ENCODE data around the gene HS3ST5. TPM values are rescaled to one million over a fixed set of nuclear protein-coding genes. Genes with fewer than 3 reads are reported as not detected.
A peak's percentile ranks its signal among the peaks of the same experiment; 100 is the strongest.

The HS3ST5 gene
- polyA plus RNA-seq, 1 donor = 2.4 TPM

DNA sequence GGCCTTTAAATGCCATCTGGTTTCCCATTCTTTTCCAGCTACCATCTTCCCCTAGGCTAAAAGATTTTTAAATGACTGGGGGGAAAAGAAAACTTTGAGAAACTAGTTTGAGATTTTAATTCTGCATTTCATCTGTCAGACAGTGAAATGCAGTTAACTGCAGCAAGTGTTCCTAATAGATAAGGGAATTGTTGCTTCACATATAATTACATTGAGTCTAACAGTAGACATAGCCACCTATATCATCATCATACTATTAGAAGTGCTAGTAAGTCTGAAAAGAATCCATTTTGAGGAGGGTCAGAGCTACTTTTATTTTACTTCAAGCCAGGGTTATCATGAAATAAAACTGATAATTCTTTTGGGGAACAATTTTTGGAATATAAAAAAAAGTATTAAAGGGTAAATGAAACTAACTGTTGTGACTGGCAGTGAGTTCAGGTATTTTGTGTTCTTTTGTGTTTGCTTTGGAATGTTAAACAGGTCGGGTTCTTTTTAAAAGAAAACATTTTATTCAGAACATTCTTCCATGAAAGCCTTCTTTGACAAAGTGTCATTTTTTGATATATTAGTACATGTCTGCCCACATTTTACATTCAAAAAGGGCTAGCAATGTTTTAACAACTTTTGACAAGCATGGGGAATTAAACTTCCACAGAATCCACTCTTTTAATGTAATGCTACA lies 170.1 kb downstream of the HS3ST5 start:
- no peak overlapping the region for H3K27ac ChIP-seq (ENCODE audit: low read length)
- no peak for DNase-seq
- peaks cover under 1% of the 10 kb centered on the region for H3K4me1 ChIP-seq (ENCODE audit: control insufficient read depth, insufficient read depth, low read length)
- 78% methylated on average over 1 of the region's 1 CpG for WGBS (ENCODE audit: insufficient coverage, low lambda C conversion rate)
- H3K27me3 ChIP-seq (ENCODE audit: control insufficient read depth, insufficient read depth, low read length) = no peaks in the 10 kb centered on the region
- H3K4me3 ChIP-seq (ENCODE audit: low read length) = no peak overlapping the region
- no peaks in the 10 kb centered on the region for H3K9me3 ChIP-seq (ENCODE audit: control insufficient read depth, low read depth, low read length)
- no peaks in the 10 kb centered on the region for H3K36me3 ChIP-seq (ENCODE audit: control insufficient read depth, insufficient read depth, low read length)

DNA sequence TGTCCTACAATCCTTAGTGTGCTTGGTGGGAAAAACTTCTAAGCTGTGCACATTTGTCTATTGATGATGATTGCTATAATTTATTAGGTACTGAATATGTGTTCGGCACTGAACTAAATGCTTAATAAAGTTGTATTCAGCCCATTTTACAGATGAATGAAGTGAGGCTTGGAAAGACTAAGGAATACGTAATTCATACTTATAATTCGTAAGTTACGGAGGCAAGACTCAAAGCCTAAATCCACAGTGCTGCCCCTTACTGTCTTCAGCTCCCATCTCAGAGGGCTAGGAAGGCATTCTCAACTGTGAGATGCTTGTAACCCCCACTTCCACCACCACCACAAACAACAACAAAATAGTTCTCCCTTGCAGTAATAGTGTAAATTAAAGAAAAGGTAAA lies 171.3 kb downstream of the HS3ST5 start:
- 88% methylated on average over 1 of the region's 4 CpGs for WGBS (ENCODE audit: insufficient coverage, low lambda C conversion rate)
- Histone ChIP-seq H3K9me3 (ENCODE audit: control insufficient read depth, low read depth, low read length) (no peaks in the 10 kb centered on the region), H3K4me3 (ENCODE audit: low read length) (no peak overlapping the region), H3K4me1 (ENCODE audit: control insufficient read depth, insufficient read depth, low read length) (peaks cover 5% of the 10 kb centered on the region), H3K27me3 (ENCODE audit: control insufficient read depth, insufficient read depth, low read length) (no peaks in the 10 kb centered on the region), H3K27ac (ENCODE audit: low read length) (no peak overlapping the region), H3K36me3 (ENCODE audit: control insufficient read depth, insufficient read depth, low read length) (no peaks in the 10 kb centered on the region)
- no peak for DNase-seq

DNA sequence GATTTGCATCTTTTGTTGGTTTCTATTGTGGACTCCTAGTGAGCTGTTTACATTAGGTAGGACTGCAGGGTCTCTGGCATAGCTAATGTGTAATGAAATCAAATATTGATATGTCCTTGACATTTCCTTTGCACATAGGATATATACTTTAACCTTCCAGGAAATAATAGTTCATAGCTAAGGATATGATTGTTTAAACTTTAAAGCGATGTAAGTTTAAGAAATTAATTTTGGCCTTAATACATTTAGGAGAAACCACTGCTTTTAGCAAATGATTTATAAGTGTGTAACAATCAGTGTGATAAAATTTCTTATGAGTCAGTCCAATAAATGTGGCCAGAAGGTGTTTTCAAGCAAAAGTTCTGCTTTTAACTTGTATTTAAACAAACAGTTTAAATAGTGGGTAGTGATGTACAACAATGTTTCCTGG lies 171.8 kb downstream of the HS3ST5 start:
- Histone ChIP-seq H3K27me3 (ENCODE audit: control insufficient read depth, insufficient read depth, low read length) (no peaks in the 10 kb centered on the region), H3K4me3 (ENCODE audit: low read length) (no peak overlapping the region), H3K9me3 (ENCODE audit: control insufficient read depth, low read depth, low read length) (no peaks in the 10 kb centered on the region), H3K27ac (ENCODE audit: low read length) (no peak overlapping the region), H3K36me3 (ENCODE audit: control insufficient read depth, insufficient read depth, low read length) (no peaks in the 10 kb centered on the region), H3K4me1 (ENCODE audit: control insufficient read depth, insufficient read depth, low read length) (peaks cover 6% of the 10 kb centered on the region)
- DNase-seq = no peak
- WGBS (ENCODE audit: insufficient coverage, low lambda C conversion rate) = 71% methylated on average over 1 of the region's 1 CpG

- 33% methylated on average over 1 of the region's 3 CpGs for WGBS (ENCODE audit: insufficient coverage, low lambda C conversion rate)
- Histone ChIP-seq H3K9me3 (ENCODE audit: control insufficient read depth, low read depth, low read length) (no peaks in the 10 kb centered on the region), H3K27me3 (ENCODE audit: control insufficient read depth, insufficient read depth, low read length) (no peaks in the 10 kb centered on the region), H3K4me3 (ENCODE audit: low read length) (no peak overlapping the region), H3K4me1 (ENCODE audit: control insufficient read depth, insufficient read depth, low read length) (peaks cover 11% of the 10 kb centered on the region), H3K27ac (ENCODE audit: low read length) (no peak overlapping the region), H3K36me3 (ENCODE audit: control insufficient read depth, insufficient read depth, low read length) (no peaks in the 10 kb centered on the region)
- no peak for DNase-seq
Measured at GRCh38 chr6:114170372-114170771, 172.5 kb downstream of the HS3ST5 start.

DNA sequence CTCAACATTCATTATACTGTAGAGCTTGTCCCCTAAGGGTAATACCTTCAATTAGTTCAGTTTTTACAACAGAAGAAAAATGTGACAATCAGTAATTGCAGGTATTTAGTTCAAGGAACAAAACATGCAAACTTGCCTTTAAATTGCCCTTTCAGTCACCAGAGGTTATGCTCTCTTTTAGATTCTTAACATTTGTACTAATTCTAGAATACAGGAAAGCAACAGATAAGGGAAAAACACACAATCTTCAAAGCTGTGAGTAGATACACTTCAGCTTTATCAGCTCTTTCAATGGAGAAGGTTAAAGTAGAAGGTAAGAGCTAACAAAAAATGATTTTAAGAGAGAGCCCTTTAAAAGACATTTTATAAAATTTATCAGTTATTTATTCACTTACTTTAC lies 173.1 kb downstream of the HS3ST5 start:
- no peaks in the 10 kb centered on the region for H3K36me3 ChIP-seq (ENCODE audit: control insufficient read depth, insufficient read depth, low read length)
- H3K4me3 ChIP-seq (ENCODE audit: low read length) = no peak overlapping the region
- DNase-seq = peak; percentile 22 to 36
- no peaks in the 10 kb centered on the region for H3K27me3 ChIP-seq (ENCODE audit: control insufficient read depth, insufficient read depth, low read length)
- H3K4me1 ChIP-seq (ENCODE audit: control insufficient read depth, insufficient read depth, low read length) = peaks cover 17% of the 10 kb centered on the region
- H3K27ac ChIP-seq (ENCODE audit: low read length) = no peak overlapping the region
- H3K9me3 ChIP-seq (ENCODE audit: control insufficient read depth, low read depth, low read length) = no peaks in the 10 kb centered on the region

DNA sequence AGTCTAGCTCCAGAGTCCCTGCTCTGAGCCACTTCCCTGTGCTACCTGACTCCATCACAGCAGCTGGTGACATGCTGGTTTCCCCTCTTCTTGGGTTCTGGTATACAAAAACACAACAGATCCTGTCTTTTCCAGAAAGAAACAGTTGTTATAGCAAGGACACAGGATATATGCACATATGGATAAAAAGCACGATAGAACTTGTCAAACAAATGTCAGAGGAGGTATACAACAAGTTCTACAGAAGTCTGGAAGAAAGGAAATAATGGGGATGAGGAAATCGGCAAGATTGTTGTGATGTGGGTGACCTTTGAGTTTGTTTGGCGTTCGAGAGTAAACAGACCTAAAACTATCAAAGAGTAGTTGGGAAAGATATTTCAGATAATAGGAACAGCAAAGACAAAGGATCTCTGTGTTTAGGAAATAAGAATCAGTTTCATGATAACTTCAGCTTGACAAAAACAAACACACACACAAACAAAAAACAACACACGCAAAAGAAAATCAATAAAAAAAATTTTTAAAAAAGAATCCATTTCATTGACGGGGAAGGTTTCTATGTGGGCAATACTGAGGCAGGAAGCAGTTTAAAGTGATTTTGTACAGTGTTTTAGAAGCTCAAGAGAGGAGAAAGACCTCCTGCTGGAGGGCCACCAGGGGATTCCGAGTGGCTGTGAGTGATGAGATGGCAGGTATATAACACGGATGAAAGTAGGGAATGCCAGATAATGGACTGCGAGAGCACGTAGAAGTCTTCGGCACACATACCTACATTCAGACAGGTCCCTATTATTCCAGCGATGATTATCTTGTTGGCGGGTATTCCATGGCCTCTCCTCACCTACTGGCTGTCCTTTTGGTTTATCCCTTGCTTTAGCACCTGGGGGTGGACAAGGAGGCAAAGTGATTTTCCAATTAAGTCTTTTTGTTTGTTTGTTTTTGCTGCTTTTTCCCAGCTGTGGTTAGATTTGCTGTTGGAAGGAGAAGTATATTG lies 174.9 kb downstream of the HS3ST5 start:
- DNase-seq = peak; percentile 8 to 42
- Histone ChIP-seq H3K9me3 (ENCODE audit: control insufficient read depth, low read depth, low read length) (no peaks in the 10 kb centered on the region), H3K4me1 (ENCODE audit: control insufficient read depth, insufficient read depth, low read length) (peaks cover 21% of the 10 kb centered on the region), H3K36me3 (ENCODE audit: control insufficient read depth, insufficient read depth, low read length) (no peaks in the 10 kb centered on the region), H3K27ac (ENCODE audit: low read length) (no peak overlapping the region), H3K27me3 (ENCODE audit: control insufficient read depth, insufficient read depth, low read length) (no peaks in the 10 kb centered on the region), H3K4me3 (ENCODE audit: low read length) (no peak overlapping the region)
- 35% methylated on average over 7 of the region's 13 CpGs for WGBS (ENCODE audit: insufficient coverage, low lambda C conversion rate)

DNA sequence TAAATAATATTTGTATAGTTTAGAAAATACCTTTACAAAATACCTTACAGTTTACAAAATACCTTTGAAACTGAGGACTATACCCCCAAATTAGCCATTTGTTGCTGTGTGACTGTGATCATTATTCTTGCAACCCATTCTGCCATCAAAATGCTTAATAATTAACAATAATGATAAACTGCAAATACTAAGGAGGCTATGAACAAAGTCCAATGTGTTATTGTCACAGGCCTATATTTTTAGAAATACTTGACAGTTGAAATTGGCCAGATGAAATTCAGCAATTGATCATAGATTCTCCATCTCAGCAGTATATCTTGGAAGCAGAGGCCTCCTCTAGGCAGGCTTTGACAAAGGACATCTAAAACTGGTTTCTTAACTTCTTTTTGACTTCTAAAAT lies 178.6 kb downstream of the HS3ST5 start:
- Histone ChIP-seq H3K27ac (ENCODE audit: low read length) (peak overlapping the region; percentile 23), H3K36me3 (ENCODE audit: control insufficient read depth, insufficient read depth, low read length) (no peaks in the 10 kb centered on the region), H3K4me3 (ENCODE audit: low read length) (no peak overlapping the region), H3K27me3 (ENCODE audit: control insufficient read depth, insufficient read depth, low read length) (no peaks in the 10 kb centered on the region), H3K9me3 (ENCODE audit: control insufficient read depth, low read depth, low read length) (no peaks in the 10 kb centered on the region), H3K4me1 (ENCODE audit: control insufficient read depth, insufficient read depth, low read length) (peaks cover 21% of the 10 kb centered on the region)
- peak; percentile 16 to 65 for DNase-seq

DNA sequence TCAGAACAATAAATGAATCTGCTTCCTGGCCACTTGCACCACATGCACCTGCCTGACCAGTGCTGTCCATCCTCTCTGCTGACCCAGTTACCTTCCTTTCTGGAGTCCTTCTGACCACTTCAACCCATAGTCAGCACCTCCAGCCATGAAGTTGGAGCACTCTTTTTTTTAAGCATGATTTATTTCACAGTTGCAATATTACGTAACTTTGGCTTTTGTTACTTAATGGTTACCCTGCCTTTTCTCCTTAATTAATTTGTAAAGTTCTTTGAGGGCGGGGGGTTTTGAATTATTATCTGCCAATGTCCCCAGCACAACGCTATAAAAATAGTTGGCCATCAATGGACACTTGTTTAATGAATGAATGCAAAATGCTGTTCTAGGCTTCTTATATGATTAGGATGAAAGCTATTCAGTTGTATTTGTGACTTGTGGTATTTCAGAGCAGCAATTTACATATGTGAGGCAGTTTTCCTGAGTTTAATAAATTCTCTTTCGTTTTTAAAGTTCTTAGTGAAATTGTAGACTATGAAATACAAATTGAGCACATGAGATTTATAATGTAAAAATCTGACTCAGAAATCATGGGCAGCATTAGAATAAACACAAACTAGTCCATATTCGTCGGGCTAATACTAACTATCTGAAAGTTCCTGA lies 180.0 kb downstream of the HS3ST5 start:
- H3K4me1 ChIP-seq (ENCODE audit: control insufficient read depth, insufficient read depth, low read length) = peaks cover 21% of the 10 kb centered on the region

DNA sequence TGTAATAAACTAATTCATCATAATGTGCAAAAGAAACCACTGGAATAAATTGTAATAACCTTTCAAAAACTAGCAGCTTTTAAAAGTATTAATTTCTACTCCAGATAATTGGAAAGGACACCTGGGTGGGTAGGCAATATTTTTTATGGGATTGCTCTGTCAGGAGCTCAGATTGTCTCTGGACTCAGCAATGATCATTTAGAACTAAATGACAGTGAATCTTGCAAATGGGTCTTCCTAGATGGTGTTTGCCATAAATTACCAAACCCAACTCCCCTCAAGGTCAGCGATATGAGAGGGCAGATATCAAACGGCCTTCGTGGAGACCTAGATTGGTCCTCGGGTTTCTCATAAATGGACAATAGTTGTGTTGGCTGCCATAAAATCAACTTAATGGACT lies 181.9 kb downstream of the HS3ST5 start:
- no CpG with 5 or more reads among the region's 4 CpGs for WGBS (ENCODE audit: insufficient coverage, low lambda C conversion rate)
- Histone ChIP-seq H3K27ac (ENCODE audit: low read length) (no peak overlapping the region), H3K4me3 (ENCODE audit: low read length) (no peak overlapping the region), H3K9me3 (ENCODE audit: control insufficient read depth, low read depth, low read length) (no peaks in the 10 kb centered on the region), H3K36me3 (ENCODE audit: control insufficient read depth, insufficient read depth, low read length) (no peaks in the 10 kb centered on the region), H3K4me1 (ENCODE audit: control insufficient read depth, insufficient read depth, low read length) (peaks cover 14% of the 10 kb centered on the region), H3K27me3 (ENCODE audit: control insufficient read depth, insufficient read depth, low read length) (no peaks in the 10 kb centered on the region)
- no peak for DNase-seq

More for the DNA sequence above, 180.0 kb downstream of the HS3ST5 start:
- Histone ChIP-seq H3K27me3 (ENCODE audit: control insufficient read depth, insufficient read depth, low read length) (no peaks in the 10 kb centered on the region), H3K4me3 (ENCODE audit: low read length) (no peak overlapping the region), H3K36me3 (ENCODE audit: control insufficient read depth, insufficient read depth, low read length) (no peaks in the 10 kb centered on the region), H3K9me3 (ENCODE audit: control insufficient read depth, low read depth, low read length) (no peaks in the 10 kb centered on the region), H3K27ac (ENCODE audit: low read length) (no peak overlapping the region)
- DNase-seq = no peak
- 93% methylated on average over 4 of the region's 6 CpGs for WGBS (ENCODE audit: insufficient coverage, low lambda C conversion rate)

GRCh38 chr6:114159727-114160126 lies 183.1 kb downstream of the HS3ST5 start:
- Histone ChIP-seq H3K27ac (ENCODE audit: low read length) (no peak overlapping the region), H3K4me3 (ENCODE audit: low read length) (no peak overlapping the region), H3K9me3 (ENCODE audit: control insufficient read depth, low read depth, low read length) (no peaks in the 10 kb centered on the region), H3K4me1 (ENCODE audit: control insufficient read depth, insufficient read depth, low read length) (peaks cover 4% of the 10 kb centered on the region), H3K36me3 (ENCODE audit: control insufficient read depth, insufficient read depth, low read length) (no peaks in the 10 kb centered on the region), H3K27me3 (ENCODE audit: control insufficient read depth, insufficient read depth, low read length) (no peaks in the 10 kb centered on the region)
- DNase-seq = no peak

All from large intestine (tissue), 3 donors.